ENCODE results near the gene KDM5C.

- TF ChIP-seq CTCF (IDR thresholded peaks at IDR 0.05) (no peak), POLR2AphosphoS5 (IDR thresholded peaks at IDR 0.05) (no peak), POLR2A (IDR thresholded peaks at IDR 0.05) (no peak)
Measured at GRCh38 chrX:53236025-53236679, 11.1 kb upstream of the KDM5C start.

Data from breast epithelium (tissue), 3 donors.